Measurements from ENCODE around the gene OSBP2.

- TF ChIP-seq CTCF (IDR thresholded peaks at IDR 0.05): no peak
- TF ChIP-seq POLR2A (IDR thresholded peaks at IDR 0.05): no peak
Observed at GRCh38 chr22:30876221-30876751, 181.6 kb downstream of the OSBP2 start.
